Measurements from ENCODE around the gene ZNF536. TPM values are rescaled to one million over a fixed set of nuclear protein-coding genes. Genes with fewer than 3 reads are reported as not detected.
"Not testable (repeated sequence)": the region's sequence is repeated elsewhere in the genome, so short reads cannot be mapped to it uniquely, and the experiment has no call there.

Gene ZNF536
- polyA plus RNA-seq, 1 donor: 5.3 TPM

DNA sequence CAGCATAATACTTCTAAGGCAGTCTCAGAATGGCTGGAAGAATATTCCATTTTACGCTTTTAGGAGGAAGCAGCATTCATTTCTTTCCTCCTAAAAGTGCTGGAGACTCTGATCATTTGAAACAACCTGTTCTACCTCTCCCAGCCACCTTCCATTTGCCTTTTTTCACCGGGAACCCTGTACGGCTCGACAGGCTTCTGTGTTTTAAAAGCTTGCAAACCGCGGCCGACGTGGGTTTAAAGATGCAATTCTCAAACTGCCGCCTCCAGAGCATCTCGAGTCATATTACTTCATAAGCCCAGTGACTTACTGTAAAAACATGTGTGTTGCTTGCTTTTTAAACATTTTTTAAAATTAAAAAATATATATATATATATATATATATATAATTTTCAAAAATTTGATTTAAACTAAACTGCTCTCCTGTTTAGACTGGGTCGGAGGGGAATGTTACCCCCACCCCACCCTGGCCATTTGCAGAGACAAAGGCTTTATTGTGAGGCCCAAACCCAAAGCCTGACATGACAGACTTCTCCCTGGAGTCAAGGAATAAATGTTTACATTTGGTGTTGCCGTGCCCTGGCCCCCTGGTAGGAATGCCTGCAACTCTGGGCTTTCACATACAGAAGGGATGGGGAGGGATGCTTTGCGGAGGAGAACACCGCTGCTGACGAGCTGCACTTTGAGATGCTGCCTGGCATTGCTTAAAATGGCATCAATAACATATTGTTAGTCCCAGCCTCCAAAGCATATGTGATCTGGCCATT, 30.4 kb downstream of the ZNF536 start:
- H3K36me3 ChIP-seq (ENCODE audit: control insufficient read depth, insufficient read depth, low read length): no peaks in the 10 kb centered on the region
- H3K27ac ChIP-seq (ENCODE audit: low read length): no peak overlapping the region
- no peaks in the 10 kb centered on the region for H3K27me3 ChIP-seq (ENCODE audit: control insufficient read depth, insufficient read depth, low read length)
- no peaks in the 10 kb centered on the region for H3K4me1 ChIP-seq (ENCODE audit: control insufficient read depth, insufficient read depth, low read length)
- H3K9me3 ChIP-seq (ENCODE audit: control insufficient read depth, low read depth, low read length): no peaks in the 10 kb centered on the region
- no peak overlapping the region for H3K4me3 ChIP-seq (ENCODE audit: low read length)
- no CpG with 5 or more reads among the region's 15 CpGs for WGBS (ENCODE audit: insufficient coverage, low lambda C conversion rate)
- DNase-seq: no peak

DNA sequence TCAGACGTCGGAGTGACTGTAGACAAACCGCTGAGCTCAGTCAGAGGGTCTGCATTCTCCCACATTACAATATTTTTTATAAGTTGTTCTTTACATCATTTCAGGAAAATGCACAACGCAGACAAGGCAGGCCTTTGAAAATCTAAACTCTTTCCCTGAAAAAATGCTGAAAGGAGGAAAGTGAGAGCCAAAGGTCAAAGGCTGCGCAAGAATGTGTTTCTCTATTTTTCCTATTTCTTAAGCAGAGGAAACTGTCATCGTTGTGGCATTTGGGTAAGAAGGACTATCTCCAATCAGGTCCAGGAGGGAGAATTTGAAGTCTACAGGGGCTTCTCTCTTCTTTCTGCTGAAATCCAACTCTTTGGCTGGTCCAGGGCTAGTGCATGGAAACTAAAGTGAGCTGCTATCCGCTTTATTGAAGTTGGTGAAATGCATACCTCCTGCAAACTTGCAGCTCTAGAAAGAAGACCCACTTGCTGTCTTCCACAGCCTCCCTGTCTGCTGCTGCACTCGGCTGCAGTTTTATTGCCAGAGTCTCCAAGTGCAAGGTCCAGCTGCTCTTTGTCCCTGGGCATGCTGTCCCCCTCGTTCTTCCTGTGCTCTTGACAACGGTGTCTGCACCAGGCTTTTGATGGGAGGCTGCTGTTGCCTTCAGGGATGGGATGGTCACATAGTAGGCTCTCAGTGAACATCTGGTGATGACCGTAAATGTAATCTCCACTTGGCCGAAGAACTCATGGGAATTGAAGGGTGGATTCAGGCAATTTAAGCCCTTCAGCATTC, 31.2 kb downstream of the ZNF536 start:
- peak in 1 of 2 donors; percentile 15 for DNase-seq
- Histone ChIP-seq H3K4me3 (ENCODE audit: low read length) (no peak overlapping the region), H3K36me3 (ENCODE audit: control insufficient read depth, insufficient read depth, low read length) (no peaks in the 10 kb centered on the region), H3K4me1 (ENCODE audit: control insufficient read depth, insufficient read depth, low read length) (no peaks in the 10 kb centered on the region), H3K27ac (ENCODE audit: low read length) (no peak overlapping the region), H3K9me3 (ENCODE audit: control insufficient read depth, low read depth, low read length) (no peaks in the 10 kb centered on the region), H3K27me3 (ENCODE audit: control insufficient read depth, insufficient read depth, low read length) (no peaks in the 10 kb centered on the region)
- WGBS (ENCODE audit: insufficient coverage, low lambda C conversion rate): no CpG with 5 or more reads among the region's 12 CpGs

DNA sequence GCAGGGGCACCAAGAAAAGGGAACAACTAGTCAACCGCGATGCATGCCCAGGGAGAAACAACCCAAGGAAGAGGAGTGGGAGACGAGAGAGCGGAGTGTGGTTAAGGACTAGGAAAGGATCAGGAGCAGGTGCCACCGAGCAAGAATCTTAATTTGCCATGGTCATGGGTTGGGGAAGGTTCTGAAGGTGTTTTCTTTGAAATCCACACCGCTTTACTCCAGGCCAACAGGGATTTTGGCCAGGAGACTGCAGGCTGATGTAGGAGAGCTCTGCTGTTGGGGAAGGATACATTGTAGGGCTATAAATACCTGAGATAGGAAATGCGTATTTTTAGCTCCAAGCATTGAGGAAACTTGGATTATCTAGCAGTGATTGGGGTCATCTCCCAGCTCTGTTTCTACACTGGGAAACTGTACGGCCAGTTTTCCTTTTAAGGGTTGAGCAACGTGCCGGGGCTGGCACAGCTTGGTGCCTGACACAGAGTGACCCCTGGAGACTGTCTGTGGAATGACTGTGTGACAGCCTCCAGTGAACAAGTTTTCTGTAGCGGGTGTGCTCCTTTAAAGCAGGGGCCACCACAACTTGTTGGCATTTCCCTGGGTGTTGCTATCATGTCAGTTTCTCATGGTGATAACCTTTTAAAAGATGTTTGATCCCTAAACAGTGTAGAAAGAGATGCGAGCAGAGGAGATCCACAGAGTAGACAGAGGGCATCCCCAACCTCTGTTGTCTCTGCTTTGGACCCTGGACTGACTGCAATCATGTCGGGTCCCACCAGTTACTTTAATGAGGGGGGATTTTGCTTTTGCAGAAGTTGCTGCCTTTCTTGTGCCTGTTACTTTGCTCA, 34.3 kb downstream of the ZNF536 start:
- 0% methylated on average over 1 of the region's 13 CpGs for WGBS (ENCODE audit: insufficient coverage, low lambda C conversion rate)
- H3K36me3 ChIP-seq (ENCODE audit: control insufficient read depth, insufficient read depth, low read length): no peaks in the 10 kb centered on the region
- no peaks in the 10 kb centered on the region for H3K9me3 ChIP-seq (ENCODE audit: control insufficient read depth, low read depth, low read length)
- H3K27me3 ChIP-seq (ENCODE audit: control insufficient read depth, insufficient read depth, low read length): no peaks in the 10 kb centered on the region
- no peak overlapping the region for H3K4me3 ChIP-seq (ENCODE audit: low read length)
- H3K27ac ChIP-seq (ENCODE audit: low read length): no peak overlapping the region
- peak in 1 of 2 donors; percentile 14 for DNase-seq
- no peaks in the 10 kb centered on the region for H3K4me1 ChIP-seq (ENCODE audit: control insufficient read depth, insufficient read depth, low read length)

DNA sequence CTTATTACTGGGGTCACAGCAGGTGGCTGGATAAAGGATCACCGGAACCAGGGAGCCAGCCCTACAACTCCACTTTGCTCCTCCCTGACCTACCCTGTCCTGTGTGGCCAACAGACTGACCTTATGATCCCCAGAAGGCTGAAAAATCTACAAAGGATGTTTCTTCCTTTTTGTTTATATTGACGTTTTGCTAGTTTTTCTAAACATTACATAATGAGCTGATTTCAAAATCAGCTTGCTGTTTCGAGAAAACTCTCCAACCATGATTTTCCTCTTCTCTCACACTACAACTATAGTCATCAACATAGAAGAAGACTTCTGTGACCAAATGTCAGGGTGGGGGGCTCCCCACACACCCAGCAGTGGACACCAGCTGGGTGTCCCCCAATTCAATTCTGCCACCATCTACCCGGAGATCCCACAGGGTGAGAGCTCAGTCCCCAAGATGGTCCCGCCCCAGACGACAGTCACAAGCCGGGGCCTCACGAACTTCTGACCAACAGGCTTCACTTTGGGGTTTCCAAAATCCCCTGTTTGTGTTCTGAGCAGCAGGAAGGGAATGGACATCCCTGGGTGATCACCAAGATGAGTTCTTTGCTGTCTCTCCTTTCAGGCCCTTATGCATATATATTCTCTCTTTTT, 35.0 kb downstream of the ZNF536 start:
- 70% methylated on average over 2 of the region's 8 CpGs for WGBS (ENCODE audit: insufficient coverage, low lambda C conversion rate)
- H3K4me3 ChIP-seq (ENCODE audit: low read length): no peak overlapping the region
- no peak for DNase-seq
- no peaks in the 10 kb centered on the region for H3K4me1 ChIP-seq (ENCODE audit: control insufficient read depth, insufficient read depth, low read length)
- no peaks in the 10 kb centered on the region for H3K27me3 ChIP-seq (ENCODE audit: control insufficient read depth, insufficient read depth, low read length)
- no peaks in the 10 kb centered on the region for H3K9me3 ChIP-seq (ENCODE audit: control insufficient read depth, low read depth, low read length)
- no peaks in the 10 kb centered on the region for H3K36me3 ChIP-seq (ENCODE audit: control insufficient read depth, insufficient read depth, low read length)
- no peak overlapping the region for H3K27ac ChIP-seq (ENCODE audit: low read length)

GRCh38 chr19:30408734-30409301, 36.6 kb downstream of the ZNF536 start:
- no peak for DNase-seq
- Histone ChIP-seq H3K27ac (ENCODE audit: low read length) (no peak overlapping the region), H3K36me3 (ENCODE audit: control insufficient read depth, insufficient read depth, low read length) (no peaks in the 10 kb centered on the region), H3K4me3 (ENCODE audit: low read length) (no peak overlapping the region), H3K4me1 (ENCODE audit: control insufficient read depth, insufficient read depth, low read length) (no peaks in the 10 kb centered on the region), H3K9me3 (ENCODE audit: control insufficient read depth, low read depth, low read length) (no peaks in the 10 kb centered on the region), H3K27me3 (ENCODE audit: control insufficient read depth, insufficient read depth, low read length) (no peaks in the 10 kb centered on the region)
- 66% methylated on average over 2 of the region's 3 CpGs for WGBS (ENCODE audit: insufficient coverage, low lambda C conversion rate)

DNA sequence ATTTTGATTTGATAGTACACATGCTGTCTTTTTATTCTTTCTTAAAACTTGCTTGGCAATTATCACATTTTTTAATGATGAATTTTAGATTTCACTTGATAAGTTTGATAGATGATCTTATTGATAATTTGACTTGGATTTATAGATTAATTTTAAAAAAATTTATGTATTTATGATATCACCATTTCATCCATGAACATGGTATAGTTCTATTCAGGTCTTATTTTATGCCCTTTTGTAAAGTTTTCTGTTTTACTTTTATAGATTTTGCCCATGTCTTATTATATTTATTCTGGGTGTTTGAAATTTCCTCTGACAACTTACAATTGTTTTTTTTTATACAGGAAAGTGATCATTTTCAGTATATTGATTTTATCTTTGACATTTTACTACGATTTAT, 39.5 kb downstream of the ZNF536 start:
- no peaks in the 10 kb centered on the region for H3K36me3 ChIP-seq (ENCODE audit: control insufficient read depth, insufficient read depth, low read length)
- H3K9me3 ChIP-seq (ENCODE audit: control insufficient read depth, low read depth, low read length): no peaks in the 10 kb centered on the region
- no peaks in the 10 kb centered on the region for H3K4me1 ChIP-seq (ENCODE audit: control insufficient read depth, insufficient read depth, low read length)
- H3K27ac ChIP-seq (ENCODE audit: low read length): no peak overlapping the region
- DNase-seq: no peak
- H3K4me3 ChIP-seq (ENCODE audit: low read length): no peak overlapping the region
- 89% methylated on average over 1 of the region's 1 CpG for WGBS (ENCODE audit: insufficient coverage, low lambda C conversion rate)
- H3K27me3 ChIP-seq (ENCODE audit: control insufficient read depth, insufficient read depth, low read length): no peaks in the 10 kb centered on the region

- no CpG with 5 or more reads among the region's 2 CpGs for WGBS (ENCODE audit: insufficient coverage, low lambda C conversion rate)
- H3K4me3 ChIP-seq (ENCODE audit: low read length): no peak overlapping the region
- no peaks in the 10 kb centered on the region for H3K4me1 ChIP-seq (ENCODE audit: control insufficient read depth, insufficient read depth, low read length)
- no peaks in the 10 kb centered on the region for H3K9me3 ChIP-seq (ENCODE audit: control insufficient read depth, low read depth, low read length)
- no peaks in the 10 kb centered on the region for H3K27me3 ChIP-seq (ENCODE audit: control insufficient read depth, insufficient read depth, low read length)
- no peak for DNase-seq
- H3K27ac ChIP-seq (ENCODE audit: low read length): no peak overlapping the region
- H3K36me3 ChIP-seq (ENCODE audit: control insufficient read depth, insufficient read depth, low read length): no peaks in the 10 kb centered on the region
Observed at GRCh38 chr19:30416375-30416774, 44.2 kb downstream of the ZNF536 start.

DNA sequence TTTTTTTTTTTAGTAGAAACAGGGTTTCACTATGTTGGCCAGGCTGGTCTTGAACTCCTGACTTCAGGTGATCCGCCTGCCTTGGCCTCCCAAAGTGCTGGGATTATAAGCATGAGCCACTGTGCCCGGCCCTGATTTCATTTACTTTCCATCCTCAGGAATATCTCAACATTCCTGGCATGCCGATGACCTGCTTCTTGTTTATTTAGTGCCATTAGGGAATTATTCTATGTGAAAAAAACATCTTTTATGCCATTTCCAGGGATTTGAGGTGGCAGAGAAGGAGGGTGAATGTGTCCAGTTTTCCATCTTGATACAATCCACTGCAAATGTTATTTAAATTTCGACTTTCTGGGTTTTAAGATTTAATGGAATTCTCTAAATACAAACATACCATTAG, 45.0 kb downstream of the ZNF536 start:
- H3K27ac ChIP-seq (ENCODE audit: low read length); H3K4me3 ChIP-seq (ENCODE audit: low read length); H3K9me3 ChIP-seq (ENCODE audit: control insufficient read depth, low read depth, low read length); H3K36me3 ChIP-seq (ENCODE audit: control insufficient read depth, insufficient read depth, low read length); DNase-seq; H3K4me1 ChIP-seq (ENCODE audit: control insufficient read depth, insufficient read depth, low read length); H3K27me3 ChIP-seq (ENCODE audit: control insufficient read depth, insufficient read depth, low read length): not testable (repeated sequence)
- WGBS (ENCODE audit: insufficient coverage, low lambda C conversion rate): 63% methylated on average over 1 of the region's 4 CpGs

- Histone ChIP-seq H3K9me3 (ENCODE audit: control insufficient read depth, low read depth, low read length) (no peaks in the 10 kb centered on the region), H3K4me3 (ENCODE audit: low read length) (no peak overlapping the region), H3K27me3 (ENCODE audit: control insufficient read depth, insufficient read depth, low read length) (no peaks in the 10 kb centered on the region), H3K36me3 (ENCODE audit: control insufficient read depth, insufficient read depth, low read length) (no peaks in the 10 kb centered on the region), H3K27ac (ENCODE audit: low read length) (no peak overlapping the region), H3K4me1 (ENCODE audit: control insufficient read depth, insufficient read depth, low read length) (no peaks in the 10 kb centered on the region)
- no peak for DNase-seq
- 90% methylated on average over 2 of the region's 15 CpGs for WGBS (ENCODE audit: insufficient coverage, low lambda C conversion rate)
Observed at GRCh38 chr19:30419568-30420180, 47.5 kb downstream of the ZNF536 start.
